HG03469 (cell line): Measurements from ENCODE around the gene LEFTY2.
"Not testable (repeated sequence)": the region's sequence is repeated elsewhere in the genome, so short reads cannot be mapped to it uniquely, and the experiment has no call there.

Experiments used
- ATAC-seq: cut with Tn5 transposase; IDR thresholded peaks from one replicate; pipeline ENCODE4 v1.9.1; 2021; ENCODE audit warnings: mild to moderate bottlenecking, moderate library complexity, moderate number of reproducible peaks; ENCODE audit not compliant: unreplicated experiment

LEFTY2 gene

DNA sequence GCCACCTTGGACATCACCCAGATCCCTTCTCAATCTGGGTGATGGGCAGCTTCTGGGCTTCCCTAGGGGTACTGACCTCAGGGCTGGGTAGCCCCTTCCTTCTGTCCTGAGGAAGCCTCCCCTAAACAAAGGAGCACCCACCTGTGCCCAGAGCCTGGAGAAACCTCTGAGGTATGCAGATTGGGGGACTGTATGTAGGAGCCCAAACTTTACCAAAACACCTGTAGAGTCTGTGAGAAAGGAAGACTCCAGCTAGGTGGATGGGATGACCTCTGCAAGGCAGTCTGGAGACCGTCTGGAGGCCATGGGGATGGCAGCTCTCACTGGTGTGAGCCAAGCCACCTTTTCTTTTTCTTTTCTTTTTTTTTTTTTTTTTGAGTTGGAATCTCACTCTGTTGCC, 13.7 kb upstream of the LEFTY2 start:
- ATAC-seq, result no peak

DNA sequence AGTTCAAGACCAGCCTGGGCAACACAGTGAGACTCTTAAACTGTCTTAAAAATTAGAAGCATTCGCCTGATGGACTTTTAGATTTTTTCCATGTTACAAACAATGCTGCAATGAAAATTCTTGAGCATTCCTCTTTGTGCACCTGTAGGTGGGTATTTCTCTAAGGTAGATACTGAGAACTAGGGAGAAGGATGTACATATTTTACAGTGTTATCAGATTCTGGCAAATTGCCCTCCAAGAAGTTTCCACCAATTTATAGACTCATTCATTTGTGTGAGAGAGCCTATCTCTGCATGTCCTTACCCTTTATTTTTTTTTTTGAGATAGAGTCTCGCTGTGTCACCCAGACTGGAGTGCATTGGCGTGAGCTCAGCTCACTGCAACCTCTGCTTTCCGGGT, 12.3 kb upstream of the LEFTY2 start:
- no peak for ATAC-seq

DNA sequence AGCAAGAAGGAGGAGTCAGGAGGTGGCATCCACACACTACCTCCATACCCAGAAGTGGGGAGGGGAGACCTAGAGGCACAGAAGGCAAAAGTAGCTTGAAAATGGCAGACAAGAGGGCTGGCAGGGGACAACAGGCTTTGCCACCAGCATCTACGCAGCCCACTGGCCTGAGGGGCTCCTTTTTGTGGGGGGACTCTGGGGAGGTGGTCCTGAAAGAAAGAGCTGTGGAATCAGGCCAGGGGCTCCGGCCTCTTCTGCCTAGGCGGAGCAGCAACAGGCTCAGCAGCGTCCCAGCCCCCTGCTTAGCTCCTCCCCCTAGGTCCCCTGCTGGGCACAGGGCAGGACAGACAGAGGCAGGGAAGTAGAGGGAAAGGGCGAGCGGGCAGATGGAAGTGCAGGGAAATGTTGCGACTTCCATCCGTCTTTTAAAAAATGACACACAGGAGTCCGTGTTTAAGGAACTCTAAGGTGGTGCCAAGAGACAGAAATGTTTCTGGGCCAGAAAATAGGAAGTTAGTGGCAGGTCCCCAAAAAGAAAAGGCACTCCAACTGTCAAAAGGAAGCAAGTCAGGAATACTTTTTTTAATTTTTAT, 10.0 kb upstream of the LEFTY2 start:
- no peak for ATAC-seq

DNA sequence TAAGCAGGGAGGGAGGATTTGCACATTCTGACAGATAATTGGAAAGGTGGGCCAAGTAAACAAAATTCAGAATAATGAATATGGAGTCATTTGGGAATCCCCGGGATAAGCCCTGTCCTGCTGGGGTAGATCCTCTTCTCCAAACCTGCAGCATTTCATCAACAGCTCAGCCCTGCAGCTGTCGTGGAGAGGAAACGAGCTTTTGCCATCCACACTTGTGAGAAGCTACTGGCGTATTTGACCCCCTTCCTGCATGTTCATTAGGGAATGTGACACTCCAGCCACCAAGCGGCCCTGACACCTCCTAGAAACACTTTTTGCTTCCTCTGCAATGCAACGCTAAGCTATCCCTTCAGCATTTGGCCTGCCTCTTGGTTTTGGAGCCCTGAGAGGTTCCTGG, 8.0 kb upstream of the LEFTY2 start:
- ATAC-seq, result no peak

DNA sequence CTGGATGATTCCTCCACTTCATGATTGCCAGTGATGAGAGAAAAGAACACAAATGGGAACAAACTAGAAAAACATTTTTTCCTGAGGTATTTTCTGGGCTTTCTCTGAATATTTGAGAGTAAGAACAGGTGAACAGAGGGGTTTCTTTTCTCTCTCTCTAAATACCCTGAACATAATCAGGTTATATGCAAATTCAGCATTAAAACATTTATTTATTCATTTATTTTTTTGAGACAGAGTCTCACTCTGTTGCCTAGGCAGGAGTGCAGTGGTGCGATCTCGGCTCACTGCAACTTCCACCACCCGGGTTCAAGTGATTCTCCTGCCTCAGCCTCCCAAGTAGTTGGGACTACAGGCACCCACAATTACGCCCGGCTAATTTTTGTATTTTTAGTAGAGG, 5.8 kb upstream of the LEFTY2 start:
- ATAC-seq, result no peak

DNA sequence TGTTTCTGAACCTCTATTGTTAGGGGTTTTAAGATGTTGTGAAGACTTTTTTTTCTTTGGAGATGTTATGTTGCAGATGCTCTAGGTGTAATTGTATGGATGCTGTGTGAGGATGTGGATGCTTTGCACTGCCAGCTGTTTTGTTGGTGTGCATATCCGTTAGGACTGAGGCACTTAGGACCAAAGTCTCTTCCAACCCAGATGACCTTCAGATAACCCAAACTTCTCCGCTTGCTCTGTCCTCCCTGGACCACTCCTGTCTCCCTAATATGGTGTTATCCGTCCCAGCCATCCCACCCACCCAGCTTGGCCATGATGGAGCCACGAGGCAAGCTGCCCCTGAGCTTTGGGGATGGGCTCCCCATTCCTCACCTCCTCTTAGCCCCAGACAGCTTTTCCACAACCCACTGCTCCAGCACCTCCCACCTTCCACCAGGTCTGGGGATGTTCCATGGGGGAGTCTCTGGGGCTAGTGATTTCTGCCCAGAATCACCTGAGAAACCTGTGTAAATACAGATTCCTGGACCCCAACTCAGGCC, 5.1 kb upstream of the LEFTY2 start:
- ATAC-seq, result no peak

DNA sequence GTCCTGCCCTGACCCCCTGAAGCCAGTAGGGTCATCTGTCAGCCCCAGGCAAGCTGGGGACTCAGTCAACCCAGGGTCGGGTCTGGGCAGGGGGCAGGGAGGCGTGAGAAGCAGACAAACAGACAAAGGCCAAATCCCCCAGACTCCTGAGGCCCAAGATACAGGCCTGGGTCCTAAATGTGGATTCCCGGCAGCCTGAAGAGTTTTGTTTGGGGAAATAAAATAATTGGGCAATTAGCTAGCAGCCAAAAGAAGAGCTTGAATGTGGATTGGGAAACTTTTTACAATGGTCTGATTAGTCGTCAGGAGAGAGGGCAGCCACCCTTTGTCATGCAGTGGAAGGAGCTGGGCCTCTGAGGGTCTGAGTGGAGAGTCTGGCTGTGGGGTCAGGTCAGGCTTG, 4.5 kb upstream of the LEFTY2 start:
- no peak for ATAC-seq

DNA sequence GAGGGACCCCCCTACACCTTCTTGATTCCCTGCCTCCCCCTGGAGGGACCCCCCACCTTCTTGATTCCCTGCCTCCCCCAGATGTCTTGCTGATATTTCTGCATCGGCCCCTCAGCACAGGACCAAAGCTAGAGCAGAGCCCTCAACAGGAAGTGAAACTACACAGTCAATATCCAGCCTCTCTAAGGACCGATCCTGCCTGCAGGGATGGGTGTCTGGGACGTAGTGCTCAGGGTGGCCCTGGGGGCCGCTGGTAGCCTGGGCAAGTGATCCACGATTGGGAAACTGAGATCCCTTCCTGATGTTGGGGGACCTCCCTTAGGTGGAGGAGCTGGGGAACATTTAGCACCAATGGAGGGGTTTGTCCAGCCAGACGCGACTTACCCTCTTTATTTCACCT, 3.9 kb upstream of the LEFTY2 start:
- peak; percentile 81 for ATAC-seq

DNA sequence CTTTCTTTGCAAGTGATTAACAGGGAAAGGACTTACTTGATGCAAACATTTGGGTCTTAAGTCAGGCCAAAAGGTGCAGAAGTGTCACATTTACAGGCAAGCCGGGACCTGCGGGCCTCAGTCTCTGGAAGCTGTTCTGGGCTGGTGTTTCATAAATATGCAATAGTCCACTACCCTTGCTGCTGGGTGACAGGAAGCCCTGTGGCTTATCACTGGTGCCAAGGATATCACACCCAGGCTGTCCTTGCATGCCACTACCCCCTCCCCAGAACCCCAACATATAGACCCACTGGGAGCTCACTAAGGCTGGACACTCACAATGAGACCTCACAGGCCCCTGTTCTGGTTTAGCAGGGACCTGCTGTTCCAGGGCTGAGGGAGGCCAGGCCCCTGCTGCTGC, 3.4 kb upstream of the LEFTY2 start:
- no peak for ATAC-seq

DNA sequence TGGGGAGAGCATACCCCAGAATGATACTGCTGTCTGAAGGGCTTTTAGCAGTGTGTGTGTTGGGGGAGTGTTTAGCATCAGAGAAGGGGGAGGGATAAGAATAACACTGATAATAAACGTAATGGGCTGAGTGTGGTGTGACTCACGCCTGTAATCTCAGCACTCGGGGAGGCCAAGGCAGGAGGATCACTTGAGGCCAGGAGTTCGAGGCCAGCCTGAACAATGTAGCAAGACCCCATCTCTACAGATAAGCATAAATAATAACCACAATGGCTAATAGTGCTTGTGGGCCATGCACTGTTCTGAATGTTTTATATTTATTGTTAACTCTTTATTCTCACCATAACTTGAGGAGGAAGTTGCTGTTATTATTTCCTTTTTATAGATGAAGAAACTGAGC, 2.6 kb upstream of the LEFTY2 start:
- ATAC-seq, result no peak

DNA sequence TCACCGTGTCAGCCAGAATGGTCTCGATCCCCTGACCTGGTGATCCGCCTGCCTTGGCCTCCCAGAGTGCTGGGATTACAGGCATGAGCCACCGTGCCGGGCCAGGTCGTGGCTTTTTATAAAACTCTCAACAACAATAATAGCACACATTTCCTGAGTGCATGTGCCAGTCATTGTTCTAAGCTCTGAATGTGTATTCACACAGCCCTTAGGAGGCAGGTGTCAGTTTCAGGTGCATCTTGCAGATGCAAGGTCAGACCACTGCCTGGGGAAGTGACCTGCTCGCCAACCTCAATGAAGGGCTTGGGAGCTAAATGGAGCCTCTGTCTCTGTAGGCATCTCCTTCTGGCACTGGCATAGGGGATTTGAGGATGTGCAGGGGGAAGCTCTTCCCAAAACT, 1.6 kb upstream of the LEFTY2 start:
- peak; percentile 39 for ATAC-seq

DNA sequence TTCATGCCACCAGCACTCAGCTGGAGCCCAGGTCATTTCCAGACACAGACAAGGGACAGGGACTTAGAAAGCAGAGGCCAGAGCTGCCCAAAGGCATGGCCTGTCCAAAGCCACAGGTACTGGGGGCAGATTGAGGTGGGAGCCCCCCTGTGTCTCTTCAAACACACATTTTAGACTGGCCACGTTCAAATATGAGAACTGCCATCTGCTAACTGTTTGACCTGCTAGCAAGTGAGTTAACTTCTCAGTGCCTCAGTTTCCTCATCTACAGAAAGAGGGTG, 862 bp upstream of the LEFTY2 start:
- no peak for ATAC-seq

DNA sequence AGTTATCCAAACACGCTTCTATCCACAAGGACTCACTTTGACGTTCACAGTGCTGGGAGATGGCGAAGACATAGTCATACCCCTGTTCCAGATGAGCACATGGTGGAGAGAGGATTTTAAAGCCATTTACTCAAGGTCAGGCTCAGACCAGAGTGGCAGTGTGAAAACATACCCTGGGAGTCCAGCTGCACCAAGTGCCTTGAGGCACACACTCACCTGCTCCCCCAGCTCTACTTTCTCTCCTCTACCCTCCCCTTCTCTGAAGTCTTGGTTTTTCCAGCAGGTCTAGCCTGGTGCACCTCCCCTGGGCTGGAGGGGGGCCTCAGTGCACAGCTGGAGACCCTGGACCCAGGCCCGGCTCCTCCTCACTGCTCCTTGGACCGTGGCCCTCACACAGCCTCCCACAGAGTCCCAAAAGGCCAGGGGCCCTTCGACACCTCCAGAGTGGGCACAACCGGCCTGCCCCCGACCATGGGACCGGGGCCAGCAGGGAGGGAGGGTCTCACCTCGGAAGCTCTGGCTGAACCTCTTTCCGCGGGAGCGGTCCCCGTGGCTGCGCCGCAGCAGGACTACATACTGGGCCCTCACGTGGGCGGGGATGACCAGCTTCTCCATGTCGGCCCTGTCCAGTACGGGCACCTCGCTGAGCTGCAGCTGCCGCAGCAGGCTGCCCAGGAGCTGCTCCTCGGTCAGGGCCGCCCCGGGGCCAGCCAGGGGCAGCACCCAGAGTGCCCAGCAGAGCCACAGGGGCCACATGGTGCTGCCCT, 452 bp downstream of the LEFTY2 start:
- ATAC-seq, result no peak

DNA sequence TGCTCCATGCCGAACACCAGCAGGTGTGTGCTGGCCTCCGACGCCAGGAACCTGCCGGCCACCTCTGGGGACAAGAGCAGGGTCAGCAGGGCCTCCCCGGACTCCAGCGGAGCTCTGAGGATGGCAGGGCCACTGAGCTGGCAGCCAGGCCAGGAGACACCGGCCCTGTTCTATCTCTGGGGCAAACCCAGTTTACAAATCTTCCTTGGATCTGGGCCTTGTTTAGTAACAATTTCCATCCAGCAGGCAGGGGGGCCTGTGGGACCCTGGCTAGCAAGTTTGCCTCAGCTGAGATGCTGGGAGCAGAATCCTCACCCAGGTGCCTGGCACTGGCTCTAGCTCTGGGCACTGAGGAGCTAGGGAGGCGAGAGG, 1.1 kb downstream of the LEFTY2 start:
- not testable (repeated sequence) for ATAC-seq

DNA sequence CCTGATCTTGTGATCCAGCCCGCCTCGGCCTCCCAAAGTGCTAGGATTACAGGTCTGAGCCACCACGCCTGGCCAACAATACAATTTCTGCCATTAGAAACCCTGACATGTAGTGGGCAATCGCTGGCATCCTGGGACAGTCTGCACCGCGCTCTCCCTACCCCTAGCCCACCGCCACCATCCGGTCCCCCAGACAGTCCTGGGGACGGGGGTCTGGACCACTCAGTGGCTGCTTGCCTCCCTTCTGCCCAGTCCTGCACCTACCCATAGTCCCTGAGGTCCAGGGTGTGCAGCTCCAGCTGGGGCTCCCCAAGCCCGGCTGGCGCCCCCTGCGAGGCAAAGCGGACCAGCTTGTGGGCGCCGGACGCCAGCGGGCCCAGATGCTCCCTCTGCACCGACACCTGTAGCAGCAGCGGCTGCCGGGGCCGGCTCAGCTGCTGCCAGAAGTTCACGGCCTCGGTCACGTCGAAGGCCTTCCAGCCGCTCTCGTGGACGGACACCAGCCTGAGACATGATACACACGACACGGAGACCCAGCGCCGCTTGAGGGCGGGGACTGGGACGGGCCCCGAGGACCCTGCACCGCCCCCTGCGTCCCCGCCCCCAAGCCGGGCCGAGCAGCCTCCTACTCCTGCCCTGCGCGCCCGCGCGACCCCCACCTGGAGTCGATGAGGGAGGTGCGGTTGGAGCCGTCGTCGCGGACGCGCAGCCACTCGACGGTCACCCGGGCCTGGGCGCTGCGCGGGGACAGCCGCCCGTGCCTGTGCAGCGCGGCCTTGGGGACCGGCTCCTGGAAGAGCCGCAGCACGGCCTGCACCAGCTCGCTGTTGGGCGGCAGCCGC, 1.7 kb downstream of the LEFTY2 start:
- ATAC-seq, result not testable (repeated sequence)

DNA sequence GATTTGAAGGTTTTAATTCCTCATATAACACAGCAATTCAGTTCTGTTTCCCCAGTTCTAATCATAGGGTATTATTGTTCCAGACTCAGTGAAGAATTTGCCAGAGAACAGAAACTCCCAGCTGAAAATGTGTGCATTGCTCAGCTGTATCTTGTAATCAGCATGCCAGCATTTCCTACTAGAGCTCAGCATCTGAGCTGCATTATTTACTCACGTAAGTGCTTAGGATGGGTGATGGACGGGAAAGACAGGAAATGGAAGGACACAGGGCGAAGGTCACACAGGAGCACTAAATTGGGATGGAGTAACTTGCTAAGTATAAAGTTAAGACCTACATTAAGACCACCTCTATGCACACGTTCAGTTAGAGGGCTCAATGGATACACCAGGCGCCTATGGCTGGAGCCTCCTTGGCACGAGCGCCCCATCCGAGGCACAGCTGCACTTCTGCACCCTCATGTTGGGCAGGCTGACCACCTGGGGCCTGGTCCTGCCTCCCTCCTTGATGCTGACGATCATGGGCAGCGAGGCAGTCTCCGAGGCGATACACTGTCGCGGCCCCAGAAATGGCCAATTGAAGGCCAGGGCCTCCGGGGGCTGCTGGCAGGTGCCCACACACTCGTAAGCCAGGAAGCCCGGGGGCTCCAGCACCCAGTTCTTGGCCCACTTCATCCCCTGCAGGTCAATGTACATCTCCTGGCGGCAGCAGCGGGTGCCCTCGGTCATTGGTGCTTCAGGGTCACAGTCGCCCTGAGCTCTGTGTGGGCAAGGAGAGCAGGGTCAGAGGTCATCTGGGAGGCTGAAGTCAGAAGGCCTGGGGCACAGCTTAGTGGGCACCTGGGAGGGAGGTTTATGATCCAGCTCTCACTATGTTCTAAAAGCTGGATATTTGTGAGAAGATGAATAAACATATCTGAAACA, 3.7 kb downstream of the LEFTY2 start:
- ATAC-seq, result no peak

DNA sequence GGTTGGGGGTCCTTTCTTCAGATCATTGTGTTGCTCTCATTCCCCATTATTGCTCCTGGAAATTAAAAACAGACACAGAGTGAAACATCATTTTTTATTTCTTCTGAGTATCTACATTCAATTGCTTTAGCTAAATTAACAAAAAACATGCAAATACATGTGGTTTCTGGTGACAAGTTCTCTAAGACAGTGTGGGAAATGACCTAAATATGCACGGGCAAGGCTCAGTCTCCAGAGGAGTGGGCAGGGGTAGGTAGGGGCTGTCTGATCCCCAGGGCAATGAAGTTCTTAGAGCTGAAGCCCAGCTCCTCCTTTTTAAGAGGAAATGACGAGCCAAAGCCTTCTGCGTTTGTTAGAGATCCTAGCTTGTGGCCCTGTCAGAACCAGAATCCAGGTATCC, 4.5 kb downstream of the LEFTY2 start:
- ATAC-seq, result no peak

DNA sequence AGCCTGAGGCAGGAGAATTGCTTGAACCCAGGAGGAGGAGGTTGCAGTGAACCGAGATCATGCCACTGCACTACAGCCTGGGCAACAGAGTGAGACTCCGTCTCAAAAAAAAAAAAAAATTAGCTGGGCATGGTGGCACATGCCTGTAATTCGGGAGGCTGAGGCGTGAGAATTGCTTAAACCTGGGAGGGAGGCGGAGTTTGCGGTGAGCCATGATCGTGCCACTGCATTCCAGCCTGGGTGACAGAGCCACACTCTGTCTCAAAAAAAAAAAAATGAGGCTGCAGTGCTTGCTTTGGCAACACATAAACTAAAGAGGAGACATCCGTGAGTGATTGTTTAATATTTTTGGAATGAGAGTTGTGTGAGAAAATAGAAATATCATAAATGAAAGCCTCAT, 4.9 kb downstream of the LEFTY2 start:
- ATAC-seq, result not testable (repeated sequence)

DNA sequence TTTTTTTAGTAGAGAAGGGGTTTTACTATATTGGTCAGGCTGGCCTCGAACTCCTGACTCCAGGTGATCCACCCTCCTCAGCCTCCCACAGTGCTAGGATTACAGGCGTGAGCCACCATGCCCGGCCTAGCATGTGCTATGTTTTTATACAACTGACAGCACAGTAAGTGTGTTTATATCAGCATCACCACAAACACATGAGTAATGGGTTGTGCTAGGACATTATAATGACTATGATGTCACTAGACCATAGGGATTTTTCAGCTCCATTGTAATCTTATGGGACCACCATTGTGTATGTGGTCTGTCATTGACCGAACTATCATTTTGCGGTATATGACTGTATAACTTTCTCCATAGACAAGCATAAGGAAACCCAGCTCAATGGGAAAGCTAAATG, 6.3 kb downstream of the LEFTY2 start:
- no peak for ATAC-seq

DNA sequence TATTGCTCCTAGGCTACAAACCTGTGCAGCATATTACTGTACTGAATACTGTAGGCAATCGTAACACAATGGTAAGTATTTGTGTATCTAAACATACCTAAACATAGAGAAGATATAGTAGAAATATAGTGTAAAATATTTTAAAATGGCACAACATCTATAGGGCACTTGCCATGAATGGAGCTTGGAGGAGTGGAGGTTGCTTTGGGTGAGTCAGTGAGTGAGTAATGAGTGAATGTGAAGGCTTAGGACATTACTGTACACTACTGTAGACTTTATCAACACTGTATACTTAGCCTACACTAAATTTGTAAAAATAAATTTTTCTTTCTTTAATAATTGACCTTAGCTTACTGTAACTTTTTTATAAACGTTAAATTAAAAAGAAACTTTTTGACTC, 7.9 kb downstream of the LEFTY2 start:
- no peak for ATAC-seq
